GM12865 (cell line): ENCODE results near the gene LDLRAP1.

Experiments
- DNase-seq: peaks from one replicate; pipeline ENCODE4 v3.0.0; 2010; ENCODE audit warnings: low read depth
- H3K4me3 ChIP-seq: 2 replicates; pipeline ENCODE4 v1.5.1; 2011; ENCODE audit warnings: mild to moderate bottlenecking, low read depth, low read length, control low read depth
- CTCF ChIP-seq: IDR thresholded peaks from 2 replicates; pipeline ENCODE4 v1.5.1; 2011; ENCODE audit warnings: low read length, control low read depth, low read depth, inconsistent platforms; ENCODE audit not compliant: insufficient read depth; ENCODE audit errors: missing control alignments

Gene LDLRAP1

GRCh38 chr1:25575191-25575590 is 31.8 kb downstream of the LDLRAP1 start:
- no peak for TF ChIP-seq CTCF
- H3K4me3 ChIP-seq, result no peak overlapping the region
- no peak for DNase-seq

- no peak for TF ChIP-seq CTCF
- no peak for DNase-seq
- H3K4me3 ChIP-seq, result no peak overlapping the region
Observed at GRCh38 chr1:25576459-25577133, 33.2 kb downstream of the LDLRAP1 start.

GRCh38 chr1:25577134-25577920 is 33.9 kb downstream of the LDLRAP1 start:
- no peak overlapping the region for H3K4me3 ChIP-seq
- no peak for TF ChIP-seq CTCF
- no peak for DNase-seq

GRCh38 chr1:25579292-25580252 is 36.2 kb downstream of the LDLRAP1 start:
- H3K4me3 ChIP-seq, result no peak overlapping the region
- TF ChIP-seq CTCF, result no peak
- no peak for DNase-seq

GRCh38 chr1:25580927-25581326 is 37.5 kb downstream of the LDLRAP1 start:
- H3K4me3 ChIP-seq, result no peak overlapping the region
- no peak for DNase-seq
- TF ChIP-seq CTCF, result no peak

- TF ChIP-seq CTCF, result no peak
- DNase-seq, result no peak
- H3K4me3 ChIP-seq, result no peak overlapping the region
Observed at GRCh38 chr1:25581764-25582163, 38.4 kb downstream of the LDLRAP1 start.
